GM21786 (cell line): ENCODE results near the gene CPEB4.

Experiments
- ATAC-seq: cut with Tn5 transposase; IDR thresholded peaks from one replicate; pipeline ENCODE4 v1.9.1; 2021; ENCODE audit not compliant: unreplicated experiment

CPEB4 gene

DNA sequence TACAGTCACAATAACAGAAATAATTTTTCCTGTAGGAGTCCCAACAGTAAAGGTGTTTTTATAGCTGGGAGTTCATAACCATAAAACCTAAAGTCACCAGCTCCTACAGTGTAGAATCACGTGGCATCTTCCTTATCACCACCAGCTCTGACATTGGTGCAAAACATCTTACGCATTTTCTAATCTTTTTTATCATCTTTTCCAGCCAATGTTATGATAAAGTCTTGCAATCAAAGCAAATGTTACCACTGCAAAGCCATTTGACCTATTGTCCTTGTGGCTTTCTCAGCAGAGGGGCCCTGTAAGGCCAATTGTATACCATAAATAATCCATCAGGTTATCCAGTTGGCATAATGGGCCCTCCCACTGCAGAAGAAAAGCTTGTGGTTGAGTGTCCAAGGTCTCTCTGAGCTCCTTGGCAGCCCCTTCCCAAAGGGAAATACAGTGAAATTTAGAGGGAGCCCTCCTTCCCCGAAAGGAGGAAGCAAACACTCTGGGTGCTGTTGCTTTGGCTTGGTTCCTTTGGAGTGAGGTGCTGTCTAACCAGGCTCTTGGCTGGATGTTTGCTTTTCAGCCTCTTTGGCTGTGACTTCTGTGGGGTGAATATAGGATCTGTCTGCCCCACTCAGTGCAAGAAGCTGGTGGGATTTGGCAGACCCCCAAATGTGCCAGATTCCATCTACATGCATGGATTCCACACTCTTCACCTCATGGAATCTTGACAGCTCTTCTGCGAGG is 29.3 kb upstream of the CPEB4 start:
- no peak for ATAC-seq

DNA sequence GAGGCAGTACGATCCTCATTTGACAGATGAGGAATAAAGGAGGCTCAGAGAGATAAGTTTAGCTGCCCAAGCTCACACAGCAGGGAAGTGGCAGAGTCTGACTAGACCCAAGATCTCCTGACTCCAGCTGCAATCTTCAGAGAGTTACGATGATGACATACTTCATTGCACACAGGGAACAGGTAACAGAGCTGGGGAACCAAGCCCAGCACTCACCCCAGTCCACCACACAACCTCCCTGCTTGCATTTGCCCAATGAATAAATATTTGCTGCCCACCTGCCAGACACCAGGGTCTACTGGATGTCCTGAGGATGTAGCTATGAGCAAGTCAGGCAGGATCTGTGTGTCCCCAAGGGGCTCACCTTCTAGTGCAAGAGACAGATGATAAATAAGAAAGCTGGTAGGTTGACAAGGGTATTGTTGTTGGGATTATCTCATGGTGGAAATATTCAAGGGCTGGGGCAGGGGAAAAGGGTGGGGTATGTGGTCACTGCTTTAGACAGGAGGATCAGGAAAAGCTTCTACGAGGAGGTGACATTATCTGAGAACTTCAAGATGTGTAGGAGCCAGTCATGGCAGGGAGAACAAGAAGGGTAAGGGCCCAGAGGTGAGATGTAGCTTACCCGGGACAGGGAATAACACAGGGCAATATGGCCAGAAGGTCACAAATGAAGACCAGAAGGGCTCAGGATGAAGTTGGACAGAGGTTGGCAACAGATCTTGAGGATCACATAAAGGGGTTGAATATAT is 28.6 kb upstream of the CPEB4 start:
- ATAC-seq = no peak

DNA sequence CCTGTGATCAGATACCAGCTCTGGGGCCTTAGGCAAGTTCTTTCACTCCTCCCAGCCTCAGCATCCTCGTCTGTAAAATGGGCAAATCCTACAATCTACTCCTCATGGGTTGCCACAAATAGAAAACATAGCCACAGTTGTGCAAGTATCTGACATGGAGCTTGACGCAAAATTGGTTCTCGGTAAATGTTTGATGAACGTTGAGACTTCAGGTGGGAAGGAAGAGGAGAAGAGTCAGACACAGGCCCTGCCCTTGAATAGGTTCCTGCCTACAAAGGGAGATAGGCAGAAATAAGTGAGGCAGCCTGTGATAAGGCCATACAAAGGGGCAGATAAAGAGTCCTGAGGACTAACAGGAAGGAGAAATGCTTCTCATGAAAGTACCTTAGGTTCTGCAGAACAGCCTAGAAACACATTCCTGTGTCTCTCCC is 26.1 kb upstream of the CPEB4 start:
- no peak for ATAC-seq

DNA sequence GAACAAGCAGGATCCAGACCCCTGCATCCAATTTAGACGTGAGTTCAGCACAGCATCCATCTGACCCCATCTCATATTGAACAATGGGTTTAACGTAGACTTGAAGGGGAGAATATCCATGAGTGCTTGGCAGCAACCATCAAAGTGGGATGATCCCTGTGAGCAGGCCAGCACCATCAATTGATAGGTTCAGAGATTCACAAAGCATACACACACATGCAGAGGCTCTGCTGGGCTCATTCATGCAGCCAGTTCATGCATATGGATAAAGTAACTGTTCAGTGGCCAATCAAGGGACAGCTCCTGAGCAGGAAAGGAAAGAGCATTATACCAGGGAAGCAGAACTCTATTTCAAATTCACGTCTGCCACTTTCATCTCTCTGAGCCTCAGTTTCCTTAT is 24.8 kb upstream of the CPEB4 start:
- no peak for ATAC-seq

DNA sequence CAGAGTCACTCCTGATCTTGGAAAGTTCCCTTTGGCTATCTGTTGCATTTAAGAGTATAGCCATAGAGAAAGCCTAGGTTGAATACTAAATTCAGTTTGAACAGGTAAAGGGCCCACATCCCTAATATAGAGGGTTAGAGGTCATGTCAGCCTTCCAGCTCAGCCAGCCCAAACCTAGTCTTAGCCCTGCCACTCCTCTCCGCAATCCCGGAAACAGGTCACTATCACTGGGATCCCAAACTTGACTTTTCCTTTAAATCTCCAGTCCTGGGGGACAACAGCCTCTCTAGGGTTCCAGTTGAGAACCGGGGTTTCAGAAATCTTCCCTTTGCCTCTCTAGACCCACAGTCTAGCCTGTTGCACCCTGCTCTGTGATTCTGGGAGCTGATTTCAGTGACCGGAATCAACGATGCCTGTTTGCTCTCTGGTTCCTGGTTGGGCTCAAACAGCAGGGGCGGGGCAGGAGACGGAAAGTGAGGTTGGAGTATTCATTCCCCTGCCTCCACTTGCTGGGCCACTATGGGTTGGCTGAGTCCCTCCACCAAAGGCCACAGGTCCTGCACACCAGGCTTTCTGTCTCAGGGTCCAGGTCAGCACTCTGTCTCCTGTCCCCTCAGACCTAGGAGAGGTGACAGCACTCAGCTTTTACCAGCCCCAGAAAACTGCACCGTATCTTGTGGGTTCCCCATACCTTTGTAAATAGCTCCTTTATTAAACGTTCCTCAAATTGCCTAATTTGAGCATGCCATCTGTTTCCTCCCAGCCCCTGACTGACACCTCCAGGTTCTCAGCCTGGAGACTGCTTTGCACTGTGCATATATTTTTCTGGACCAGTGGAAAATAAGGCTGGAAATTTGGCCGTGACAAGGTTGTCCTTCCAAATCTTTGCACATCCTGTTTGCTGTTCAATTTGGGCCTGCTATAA is 23.8 kb upstream of the CPEB4 start:
- ATAC-seq = no peak

DNA sequence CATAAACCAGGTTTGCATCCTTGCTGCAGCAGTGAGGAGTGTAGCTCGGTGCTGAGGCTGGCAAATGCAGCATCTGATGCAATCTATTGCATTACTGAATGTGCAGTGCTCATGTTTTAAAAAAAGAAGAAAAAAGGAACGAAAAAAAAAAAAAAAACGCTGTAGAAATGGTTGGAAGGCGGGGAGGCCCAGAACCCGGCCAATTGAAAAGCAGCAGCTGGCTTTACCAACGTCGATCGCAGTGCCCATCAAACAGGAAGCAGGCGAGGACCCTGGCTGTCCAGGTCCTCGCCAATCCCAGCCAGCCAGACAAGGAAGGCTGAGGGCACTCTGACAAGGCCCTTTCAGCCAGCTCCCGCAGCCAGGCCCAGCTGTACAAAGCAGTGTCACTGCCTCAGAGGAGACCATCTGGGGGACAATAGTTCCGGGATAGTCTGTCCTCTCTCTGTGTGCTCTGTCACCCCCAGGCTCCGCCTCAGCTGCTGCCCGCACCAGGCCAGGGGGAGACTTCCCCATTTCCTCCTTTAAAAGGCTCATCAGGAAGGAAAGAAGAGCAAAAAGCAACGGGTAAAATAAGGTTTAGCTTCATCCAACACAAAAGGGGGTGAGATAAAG is 21.8 kb upstream of the CPEB4 start:
- no peak for ATAC-seq

DNA sequence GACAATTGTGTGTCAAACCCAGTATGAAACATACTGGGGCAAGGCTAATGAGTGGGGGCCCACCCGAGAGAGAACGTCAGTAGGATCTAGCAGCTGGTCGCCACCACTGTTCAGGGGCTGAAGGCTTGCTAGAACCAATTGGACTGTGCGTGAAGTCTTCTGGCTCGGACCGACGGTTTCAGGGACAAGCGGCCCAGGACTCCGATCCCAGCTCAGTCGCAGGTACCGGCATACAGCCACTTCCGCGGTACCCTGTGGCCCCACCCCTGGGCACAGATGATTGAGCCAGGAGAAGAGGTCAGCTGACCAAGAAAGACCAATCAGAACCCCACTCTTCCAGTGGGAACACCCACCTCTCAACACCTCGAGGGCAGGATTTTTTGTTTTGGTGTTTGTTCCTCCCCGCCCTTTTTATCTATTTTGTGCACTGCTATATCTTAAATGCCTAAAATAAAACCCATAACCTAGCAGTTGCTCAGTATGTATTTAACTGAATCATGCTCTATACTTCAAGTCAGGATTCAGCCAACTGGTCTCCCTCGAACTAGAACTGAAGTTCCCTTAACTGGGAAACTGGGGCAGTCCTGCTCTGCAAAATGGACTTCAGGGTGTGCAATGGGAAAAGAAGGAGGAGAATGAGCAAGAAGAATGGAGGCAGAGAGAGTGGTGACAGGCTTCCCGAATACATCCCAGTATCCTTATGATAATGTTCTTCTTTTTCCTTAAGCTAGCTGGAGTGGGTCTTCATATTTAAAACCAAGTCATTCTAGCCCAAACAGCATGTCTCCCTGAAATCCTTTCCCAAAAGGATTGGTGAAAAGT is 21.1 kb upstream of the CPEB4 start:
- ATAC-seq = no peak

DNA sequence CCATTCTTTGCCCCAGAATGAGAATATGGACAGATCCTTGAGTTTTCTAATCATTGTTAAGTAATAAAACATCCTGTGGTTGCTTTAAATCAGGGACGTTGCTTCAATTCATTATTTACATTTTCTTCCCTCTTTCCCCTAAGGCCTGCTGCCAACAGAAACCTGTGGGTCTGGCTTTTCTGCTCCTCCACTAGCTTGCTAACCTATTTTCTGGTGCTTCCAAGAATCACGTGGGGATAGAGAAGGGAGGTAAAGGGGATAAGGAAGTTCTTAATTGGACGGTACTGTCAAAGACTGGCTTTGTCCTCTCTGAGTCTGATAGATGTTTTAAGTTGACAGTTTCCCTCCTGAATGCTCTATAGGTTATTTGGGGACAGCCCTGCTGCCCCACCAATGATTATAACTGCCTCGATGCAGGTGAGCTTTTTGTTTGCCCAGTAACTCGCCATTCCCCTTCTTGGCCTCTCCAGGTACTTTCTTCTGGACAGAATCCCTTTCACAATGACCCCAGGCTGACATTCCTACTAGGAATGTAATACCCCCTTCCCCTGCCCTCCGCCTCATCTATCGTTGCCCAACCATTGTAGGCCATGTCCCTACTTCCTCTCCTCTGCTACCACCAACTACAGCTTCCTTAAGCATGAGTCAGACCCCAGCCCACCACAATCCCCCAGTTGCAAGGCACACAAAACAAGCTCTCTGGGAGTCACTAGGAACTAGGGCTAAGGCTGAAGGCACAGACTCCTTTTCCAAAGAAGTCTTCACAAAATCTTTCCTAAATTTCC is 19.9 kb upstream of the CPEB4 start:
- no peak for ATAC-seq

DNA sequence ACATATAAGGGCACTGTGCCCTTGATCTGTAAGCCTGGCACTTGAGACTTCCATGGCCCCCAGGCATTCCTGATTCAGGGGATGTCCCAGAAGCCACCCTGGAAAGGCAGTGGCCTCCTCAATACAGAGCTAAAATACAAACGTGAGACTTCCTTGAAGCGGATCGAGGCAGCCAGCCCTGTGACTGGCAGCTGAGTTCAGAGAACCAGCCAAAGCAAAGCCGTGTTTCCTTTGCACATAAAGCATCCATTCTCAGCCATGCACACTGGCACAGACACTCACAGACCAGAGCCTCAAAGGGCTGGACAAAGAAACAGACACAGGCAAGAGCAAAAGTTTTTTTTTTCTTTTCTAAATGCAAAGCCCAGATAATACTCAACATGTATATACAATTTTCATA is 18.8 kb upstream of the CPEB4 start:
- no peak for ATAC-seq

DNA sequence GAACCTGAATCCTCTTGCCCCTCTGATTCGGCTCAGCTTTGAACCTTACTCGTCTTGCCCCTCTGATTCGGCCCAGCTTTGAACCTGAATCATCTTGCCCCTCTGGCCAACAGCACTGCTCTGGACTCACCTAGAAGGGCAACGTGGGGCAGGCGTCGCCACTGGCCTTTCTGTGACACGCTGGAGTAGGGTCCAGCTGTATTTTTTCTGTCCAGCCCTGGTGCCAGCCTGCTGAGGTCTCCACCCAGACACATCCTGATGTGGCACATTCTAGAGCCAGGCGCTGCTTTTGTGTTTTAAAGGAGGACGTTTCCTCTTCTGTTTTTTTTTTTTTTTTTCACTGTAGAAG is 15.2 kb upstream of the CPEB4 start:
- no peak for ATAC-seq

DNA sequence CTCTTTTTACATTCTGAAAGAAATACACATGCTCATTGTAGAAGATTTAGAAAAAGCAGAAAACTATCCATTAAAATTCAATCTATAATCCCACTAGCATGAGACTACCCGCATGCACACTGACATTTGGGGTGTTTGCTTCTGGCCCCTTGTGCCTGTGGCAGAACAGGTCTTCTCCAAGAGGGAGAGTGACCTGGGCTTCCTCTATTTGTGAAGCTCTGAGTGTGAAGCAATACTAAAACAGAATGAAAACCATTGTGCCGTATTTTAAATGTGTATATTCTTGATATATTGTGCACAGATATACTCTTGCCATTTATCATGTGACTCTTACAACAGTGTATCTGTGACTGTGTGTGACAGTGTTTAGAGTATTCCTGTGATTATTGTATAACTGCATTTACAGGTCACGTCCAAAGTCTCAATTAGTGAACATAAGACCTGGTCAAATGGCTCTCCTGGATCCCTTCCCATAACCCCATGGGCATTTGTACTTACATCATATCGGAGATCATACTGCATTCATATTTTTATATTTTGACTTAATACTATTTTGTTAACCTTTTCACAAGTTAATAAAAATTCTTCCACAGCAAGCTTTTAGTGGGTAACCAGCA is 14.7 kb upstream of the CPEB4 start:
- no peak for ATAC-seq

DNA sequence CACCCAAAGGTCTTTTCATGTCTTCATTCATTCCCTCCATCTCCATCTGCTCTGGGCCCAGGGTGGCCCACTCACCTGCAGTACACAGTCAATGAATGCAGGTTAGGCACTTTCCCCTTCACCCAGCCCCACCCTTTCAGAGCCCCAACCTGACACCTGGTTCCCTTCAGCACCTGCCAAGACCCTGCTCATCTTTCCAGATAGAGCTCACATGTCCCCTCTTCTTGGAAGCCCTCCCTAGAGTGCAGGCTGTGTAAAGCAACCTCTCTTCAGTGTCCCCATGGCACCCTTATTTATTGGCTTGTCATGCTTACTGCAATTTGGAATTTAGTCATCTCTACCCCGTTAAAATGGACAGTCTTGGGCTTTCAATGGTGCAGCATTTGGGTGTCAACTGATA is 13.0 kb upstream of the CPEB4 start:
- ATAC-seq = no peak

DNA sequence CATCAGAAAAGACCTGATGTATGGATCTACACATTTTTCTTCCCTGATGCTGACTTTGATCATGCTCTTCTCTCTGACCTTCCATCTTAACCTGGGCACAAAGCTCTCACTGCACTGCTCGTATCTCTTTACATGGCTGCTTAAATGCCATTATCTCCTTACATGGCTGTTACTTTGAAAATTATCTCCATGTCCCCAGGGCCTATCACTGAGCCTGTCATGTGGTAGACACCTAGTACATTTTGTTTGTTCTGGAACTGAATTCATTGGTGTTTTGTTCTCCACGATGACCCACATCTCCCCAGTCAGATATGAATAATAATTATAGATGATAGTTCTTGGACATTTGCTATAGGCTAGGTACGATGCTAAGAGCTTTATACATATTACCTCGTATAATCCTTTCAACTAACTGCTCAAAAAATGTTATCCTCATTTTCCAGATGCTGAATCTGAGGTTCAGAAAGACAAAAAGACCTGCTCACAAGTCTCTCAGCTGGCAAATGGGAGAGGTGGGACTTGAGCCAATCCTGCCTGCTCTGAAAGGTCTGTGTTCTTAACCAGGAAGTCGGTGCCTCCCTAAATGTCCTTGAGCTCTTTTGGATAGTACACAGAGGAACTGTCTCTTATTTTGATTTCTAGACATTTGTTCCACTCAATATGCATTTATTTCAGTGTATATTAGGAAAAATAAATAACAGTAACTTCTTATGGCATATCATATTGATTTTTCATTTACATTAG is 9.8 kb upstream of the CPEB4 start:
- ATAC-seq = no peak

DNA sequence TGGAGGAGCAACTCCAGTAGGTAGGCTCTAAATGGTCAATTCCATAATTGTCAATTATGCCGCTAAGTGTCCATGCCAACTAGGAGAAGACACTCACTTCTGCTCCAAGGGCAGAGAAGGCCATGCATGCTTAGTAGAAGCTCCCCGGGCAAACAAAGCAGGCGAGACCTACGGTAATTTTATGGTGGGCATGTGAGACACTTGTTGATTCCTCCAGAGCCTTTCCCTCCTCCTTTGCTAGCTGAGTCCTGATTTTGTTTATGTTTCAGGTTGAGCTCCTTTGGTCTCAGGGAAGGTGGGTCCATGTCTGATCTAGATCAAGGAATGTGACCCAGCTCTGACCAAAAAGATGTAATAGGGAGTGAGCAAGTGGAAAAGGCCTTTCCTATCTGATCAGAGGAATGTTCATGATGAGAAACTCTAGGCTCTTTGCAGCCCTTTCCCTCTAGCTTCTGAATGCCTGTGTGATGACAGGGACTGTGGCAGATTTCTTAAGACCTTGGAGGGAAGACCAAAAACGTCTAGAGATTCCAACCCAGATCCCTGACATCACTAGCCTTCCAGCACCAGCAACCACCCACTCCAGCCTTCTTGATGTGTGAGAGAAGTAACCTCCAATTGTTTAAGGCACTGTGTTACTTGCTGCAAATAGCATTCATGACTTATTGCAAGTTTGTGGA is 7.7 kb upstream of the CPEB4 start:
- no peak for ATAC-seq

DNA sequence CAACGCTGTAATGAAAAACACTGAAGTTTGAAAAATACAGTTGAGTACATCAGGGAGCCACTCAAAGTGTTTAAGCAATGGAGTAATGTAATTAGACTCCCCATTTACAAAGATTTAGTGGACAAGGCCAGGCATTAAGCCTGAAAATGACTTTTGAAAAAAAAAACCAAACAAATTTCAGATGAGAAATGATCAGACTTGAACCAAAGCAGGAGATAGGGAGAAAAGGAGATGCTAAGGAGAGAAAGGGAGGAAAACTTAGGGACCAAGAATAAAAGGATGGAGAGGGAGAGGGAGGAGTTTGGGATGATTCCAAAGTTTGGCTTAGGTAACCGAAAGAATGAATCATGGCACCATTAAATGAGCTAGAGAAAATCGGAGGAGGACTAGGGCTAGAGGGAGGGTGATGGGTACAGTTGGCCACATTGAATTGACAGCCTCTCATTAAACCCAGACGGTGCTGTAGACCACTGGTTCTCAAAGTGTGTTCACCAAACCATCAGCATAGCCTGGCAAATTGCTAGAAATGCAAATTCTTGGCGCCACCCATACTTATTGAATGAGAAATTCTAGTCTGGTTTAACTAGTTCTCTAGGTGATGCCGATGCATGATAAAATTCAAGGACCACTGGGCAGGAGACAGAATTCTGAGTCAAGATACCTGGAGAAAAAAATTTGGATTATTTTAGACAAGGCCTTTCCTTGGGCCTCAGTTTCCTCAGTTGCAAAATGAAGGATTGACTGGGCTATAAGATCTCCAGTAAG is 6.2 kb upstream of the CPEB4 start:
- ATAC-seq = no peak

DNA sequence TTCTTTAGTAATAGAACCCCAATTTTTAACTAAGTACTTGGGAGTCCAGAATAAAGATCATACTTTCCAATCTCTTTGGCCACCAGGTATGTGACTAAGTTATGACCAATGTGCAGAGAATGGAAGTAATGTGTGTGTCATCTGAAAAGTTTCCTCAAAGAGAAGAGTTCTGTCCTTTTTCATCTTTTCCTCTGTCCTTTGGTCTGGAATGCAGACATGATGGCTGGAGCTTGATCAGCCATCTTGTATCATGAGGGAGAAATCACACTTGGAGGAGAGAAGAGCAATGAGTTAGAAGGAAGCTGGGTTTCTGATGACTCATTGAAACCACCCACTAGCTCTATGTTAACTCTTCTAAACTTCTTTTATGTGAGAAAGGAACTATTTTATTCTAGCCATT is 5.5 kb upstream of the CPEB4 start:
- ATAC-seq = no peak

DNA sequence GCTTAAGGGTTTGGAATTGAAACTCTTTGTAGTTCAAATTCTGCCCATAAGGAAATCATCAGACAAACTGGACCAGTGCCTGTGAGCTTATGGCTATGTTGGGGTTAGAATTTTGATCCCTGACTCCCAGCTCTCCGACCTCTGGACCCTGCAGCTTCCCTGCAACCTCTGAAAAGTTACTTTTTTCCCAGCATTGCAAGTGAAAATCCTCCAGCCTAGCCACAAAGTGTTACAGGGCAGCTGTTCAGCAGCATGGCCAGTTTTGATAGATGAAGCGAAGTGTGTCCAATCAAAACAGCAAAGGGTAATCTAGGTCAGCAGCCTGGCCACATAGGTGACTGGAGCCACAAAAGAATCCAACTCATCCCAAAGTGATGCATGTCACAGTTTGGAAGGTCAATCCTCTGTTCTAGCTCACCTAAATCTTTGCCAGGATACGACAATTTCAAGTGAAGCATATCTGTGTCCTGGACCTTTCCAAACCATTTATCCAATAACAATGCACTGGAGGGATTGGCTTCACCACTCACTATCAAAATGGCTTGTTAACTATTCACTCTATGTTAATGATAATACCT is 4.7 kb upstream of the CPEB4 start:
- no peak for ATAC-seq
